GM12891 (cell line): ENCODE data around the gene ATP6V1C2.

Experiments
- DNase-seq: peaks from one replicate; pipeline ENCODE4 v3.0.0; 2011; ENCODE audit warnings: low spot score; ENCODE audit not compliant: insufficient read length
- FAIRE-seq: peaks from 2 replicates; lab custom pipeline; 2011; peaks lifted over from hg19 to GRCh38; lab: Jason Lieb, UNC
- PAX5 ChIP-seq: IDR thresholded peaks from 2 replicates; pipeline ENCODE4 v1.6.1; 2011; ENCODE audit warnings: low read length, moderate library complexity, mild to moderate bottlenecking; ENCODE audit not compliant: insufficient read depth, severe bottlenecking
- POLR2A ChIP-seq: IDR thresholded peaks from 2 replicates; pipeline ENCODE4 v1.6.1; 2011; ENCODE audit warnings: low read depth, low read length, control low read depth
- POLR2AphosphoS5 ChIP-seq: IDR thresholded peaks from 2 replicates; pipeline ENCODE4 v1.6.1; 2011; ENCODE audit warnings: low read depth, low read length, control low read depth
- POU2F2 ChIP-seq: IDR thresholded peaks from 2 replicates; pipeline ENCODE4 v1.6.1; 2011; ENCODE audit warnings: low read depth, mild to moderate bottlenecking, control low read depth, low read length, moderate library complexity
- SPI1 ChIP-seq: IDR thresholded peaks from 2 replicates; pipeline ENCODE4 v1.6.1; 2011; ENCODE audit warnings: low read depth, low read length, control low read depth
- TAF1 ChIP-seq: IDR thresholded peaks from 2 replicates; pipeline ENCODE4 v1.6.1; 2011; ENCODE audit warnings: low read depth, low read length, control low read depth

ATP6V1C2 gene

GRCh38 chr2:10829299-10829698 is 107.9 kb downstream of the ATP6V1C2 start:
- no peak for FAIRE-seq
- TF ChIP-seq POLR2A, result no peak
- TF ChIP-seq PAX5, result no peak
- no peak for TF ChIP-seq POLR2AphosphoS5
- TF ChIP-seq SPI1, result no peak
- no peak for TF ChIP-seq POU2F2
- TF ChIP-seq TAF1, result no peak
- no peak for DNase-seq

- TF ChIP-seq POLR2AphosphoS5 (no peak), PAX5 (no peak), POU2F2 (no peak), SPI1 (no peak), POLR2A (no peak), TAF1 (no peak)
- DNase-seq (no peak), FAIRE-seq (no peak)
These were observed 108.8 kb downstream of the ATP6V1C2 start for GRCh38 chr2:10830203-10830602.

- FAIRE-seq, result no peak
- no peak for DNase-seq
- TF ChIP-seq POU2F2, result no peak
- TF ChIP-seq SPI1, result no peak
These were observed 109.4 kb downstream of the ATP6V1C2 start for GRCh38 chr2:10830641-10831399.

- FAIRE-seq (no peak), DNase-seq (no peak)
- no peak for TF ChIP-seq SPI1
- TF ChIP-seq POLR2AphosphoS5, result no peak
- TF ChIP-seq TAF1, result no peak
- TF ChIP-seq POU2F2, result no peak
- no peak for TF ChIP-seq POLR2A
- TF ChIP-seq PAX5, result no peak
These were observed 110.1 kb downstream of the ATP6V1C2 start for GRCh38 chr2:10831400-10831985.

GRCh38 chr2:10832203-10832936 is 110.9 kb downstream of the ATP6V1C2 start:
- TF ChIP-seq POU2F2, result no peak
- no peak for TF ChIP-seq TAF1
- TF ChIP-seq POLR2A, result no peak
- no peak for TF ChIP-seq SPI1
- no peak for TF ChIP-seq POLR2AphosphoS5
- TF ChIP-seq PAX5, result no peak
- FAIRE-seq, result peak; percentile 96

GRCh38 chr2:10833021-10833420 is 111.6 kb downstream of the ATP6V1C2 start:
- TF ChIP-seq TAF1 (no peak), SPI1 (no peak), POLR2A (no peak), POU2F2 (no peak), PAX5 (no peak), POLR2AphosphoS5 (no peak)
- FAIRE-seq (no peak), DNase-seq (no peak)

More at GRCh38 chr2:10832203-10832936, 110.9 kb downstream of the ATP6V1C2 start:
- peak; percentile 88 for DNase-seq

GRCh38 chr2:10834068-10834655 is 112.7 kb downstream of the ATP6V1C2 start:
- no peak for TF ChIP-seq POLR2AphosphoS5
- TF ChIP-seq SPI1, result no peak
- no peak for TF ChIP-seq POLR2A
- TF ChIP-seq TAF1, result no peak
- TF ChIP-seq PAX5, result no peak
- no peak for TF ChIP-seq POU2F2
- FAIRE-seq (no peak), DNase-seq (no peak)
